IMR-90 (cell line): ENCODE results near the gene L1CAM. TPM values are rescaled to one million over a fixed set of nuclear protein-coding genes. Genes with fewer than 3 reads are reported as not detected.

Experiments
- ATAC-seq: fragments of 200-7000 bp; cut with Tn5 transposase; 2 replicates; pipeline ENCODE4 v1.9.1; 2020; ENCODE audit warnings: low read depth, mild to moderate bottlenecking, moderate library complexity
- BruUV-seq: library from RNA; stranded (reverse); fragments of 400-500 nt; replicated peaks from 2 replicates; lab custom pipeline; 2021; lab: Mats Ljungman, UMichigan
- CTCF ChIA-PET: fragments of 300-600 bp; formaldehyde crosslinking; extraction: SDS; loops from one replicate; lab custom pipeline; 2021; ENCODE audit warnings: antibody characterized with exemption; lab: Yijun Ruan, JAX
- POLR2A ChIA-PET: fragments of 300-600 bp; sonication (Branson Sonifier 250); formaldehyde crosslinking; loops from one replicate; lab custom pipeline; 2022; ENCODE audit warnings: antibody characterized with exemption; ENCODE audit not compliant: unreplicated experiment; lab: Charles Lee
- DNase-seq: peaks from one replicate; pipeline ENCODE4 v3.0.0; 2013
- H2AFZ ChIP-seq: replicated peaks from 2 replicates; pipeline ENCODE3; 2013; ENCODE audit warnings: low read length, mild to moderate bottlenecking; ENCODE audit not compliant: poor library complexity
- H2AK5ac ChIP-seq: 2 replicates; pipeline ENCODE4 v1.6.1; 2013; ENCODE audit warnings: low read depth, low read length, inconsistent platforms
- H2AK9ac ChIP-seq: replicated peaks from 2 replicates; pipeline ENCODE3; 2013; ENCODE audit warnings: mild to moderate bottlenecking, low read depth, low read length, moderate library complexity; ENCODE audit not compliant: poor library complexity
- H2BK120ac ChIP-seq: 2 replicates; pipeline ENCODE4 v1.6.1; 2013; ENCODE audit warnings: low read depth, low read length, inconsistent platforms
- H2BK15ac ChIP-seq: 3 replicates; pipeline ENCODE4 v1.6.1; 2013; ENCODE audit warnings: low read depth, low read length, inconsistent platforms
- H2BK20ac ChIP-seq: 2 replicates; pipeline ENCODE4 v1.6.1; 2013; ENCODE audit warnings: low read depth, mild to moderate bottlenecking, inconsistent platforms, low read length, moderate library complexity
- H2BK5ac ChIP-seq: 2 replicates; pipeline ENCODE4 v1.6.1; 2013; ENCODE audit warnings: mild to moderate bottlenecking, low read depth, low read length, inconsistent platforms; ENCODE audit not compliant: poor library complexity, severe bottlenecking
- H3K14ac ChIP-seq: replicated peaks from 2 replicates; pipeline ENCODE4 v1.6.1; 2013; ENCODE audit warnings: low read depth, low read length, inconsistent platforms
- H3K18ac ChIP-seq: 2 replicates; pipeline ENCODE4 v1.6.1; 2013; ENCODE audit warnings: low read depth, low read length, control low read depth
- H3K23ac ChIP-seq: 2 replicates; pipeline ENCODE4 v1.6.1; 2013; ENCODE audit warnings: low read depth, low read length, inconsistent platforms
- H3K27ac ChIP-seq: 2 replicates; pipeline ENCODE4 v1.5.1; 2013; ENCODE audit warnings: mild to moderate bottlenecking, control low read depth, low read length; ENCODE audit not compliant: insufficient read depth
- H3K27me3 ChIP-seq: 2 replicates; pipeline ENCODE4 v1.6.1; 2013; ENCODE audit warnings: low read length; ENCODE audit not compliant: control insufficient read depth, insufficient read depth
- H3K36me3 ChIP-seq: 2 replicates; pipeline ENCODE4 v1.6.1; 2013; ENCODE audit warnings: low read length, mixed read lengths; ENCODE audit not compliant: control insufficient read depth, insufficient read depth
- H3K4ac ChIP-seq: 2 replicates; pipeline ENCODE4 v1.6.1; 2013; ENCODE audit warnings: low read depth, low read length, inconsistent platforms
- H3K4me1 ChIP-seq: 2 replicates; pipeline ENCODE4 v1.6.1; 2013; ENCODE audit warnings: low read length, mixed read lengths; ENCODE audit not compliant: control insufficient read depth, insufficient read depth
- H3K4me2 ChIP-seq: 2 replicates; pipeline ENCODE4 v1.6.1; 2013; ENCODE audit warnings: low read depth, mild to moderate bottlenecking, control low read depth, low read length, moderate library complexity
- H3K4me3 ChIP-seq: 2 replicates; pipeline ENCODE4 v1.5.1; 2013; ENCODE audit warnings: low read depth, mild to moderate bottlenecking, control low read depth, low read length, moderate library complexity; ENCODE audit not compliant: insufficient read depth
- H3K56ac ChIP-seq: 2 replicates; pipeline ENCODE4 v1.6.1; 2013; ENCODE audit warnings: low read length, inconsistent platforms; ENCODE audit not compliant: insufficient read depth; ENCODE audit errors: extremely low read depth
- H3K79me1 ChIP-seq, 2 experiments: 2 replicates each; pipeline ENCODE4 v1.6.1; 2013; ENCODE audit warnings: low read length in 2 of 2, inconsistent platforms in 1 of 2, low read depth in 1 of 2
- H3K9ac ChIP-seq: 2 replicates; pipeline ENCODE4 v1.6.1; 2013; ENCODE audit warnings: low read depth, low read length, control low read depth
- H3K9me1 ChIP-seq: 2 replicates; pipeline ENCODE4 v1.6.1; 2013; ENCODE audit warnings: low read length, inconsistent platforms; ENCODE audit not compliant: insufficient read depth
- H3K9me3 ChIP-seq: 2 replicates; pipeline ENCODE4 v1.6.1; 2013; ENCODE audit warnings: low read length; ENCODE audit not compliant: control insufficient read depth, insufficient read depth
- H4K20me1 ChIP-seq: 2 replicates; pipeline ENCODE4 v1.6.1; 2013; ENCODE audit warnings: low read length, inconsistent platforms; ENCODE audit not compliant: insufficient read depth
- H4K5ac ChIP-seq: 2 replicates; pipeline ENCODE4 v1.6.1; 2013; ENCODE audit warnings: mild to moderate bottlenecking, low read depth, low read length, control low read depth
- H4K8ac ChIP-seq, 2 experiments: 2 replicates each; pipeline ENCODE4 v1.6.1; 2013; ENCODE audit warnings: low read depth in 2 of 2, low read length in 2 of 2, control low read depth in 1 of 2, inconsistent platforms in 1 of 2
- H4K91ac ChIP-seq: 2 replicates; pipeline ENCODE4 v1.6.1; 2013; ENCODE audit warnings: low read depth, low read length, inconsistent platforms; ENCODE audit not compliant: insufficient read depth
- BHLHE40 ChIP-seq: fragments of 150-350 bp; IDR thresholded peaks from 2 replicates; pipeline ENCODE4 v1.6.1; 2016; ENCODE audit warnings: mild to moderate bottlenecking, low read depth, low read length
- CEBPB ChIP-seq: IDR thresholded peaks from 2 replicates; pipeline ENCODE4 v1.6.1; 2012; ENCODE audit warnings: low read depth, low read length, improper control_type of control experiment
- CHD1 ChIP-seq: IDR thresholded peaks from 2 replicates; pipeline ENCODE4 v1.6.1; 2012; ENCODE audit warnings: low read depth, low read length, improper control_type of control experiment
- CTCF ChIP-seq: conservative IDR thresholded peaks from 2 replicates; pipeline ENCODE4 v1.5.1; 2012; ENCODE audit warnings: mild to moderate bottlenecking, low read depth, low read length, improper control_type of control experiment
- FOS ChIP-seq: fragments of 150-350 bp; IDR thresholded peaks from 2 replicates; pipeline ENCODE4 v1.6.1; 2016; ENCODE audit warnings: low read depth, low read length
- MAFK ChIP-seq: IDR thresholded peaks from 2 replicates; pipeline ENCODE4 v1.6.1; 2012; ENCODE audit warnings: low read depth, low read length, improper control_type of control experiment
- MAZ ChIP-seq: IDR thresholded peaks from 2 replicates; pipeline ENCODE4 v1.6.1; 2012; ENCODE audit warnings: low read depth, mild to moderate bottlenecking, low read length, improper control_type of control experiment, moderate library complexity, borderline replicate concordance
- MXI1 ChIP-seq: IDR thresholded peaks from 2 replicates; pipeline ENCODE4 v1.6.1; 2012; ENCODE audit warnings: low read depth, mild to moderate bottlenecking, low read length, moderate library complexity, borderline replicate concordance
- NFE2L2 ChIP-seq: fragments of 150-350 bp; IDR thresholded peaks from 2 replicates; pipeline ENCODE4 v1.6.1; 2016; ENCODE audit warnings: low read depth, mild to moderate bottlenecking, low read length
- POLR2A ChIP-seq: IDR thresholded peaks from 2 replicates; pipeline ENCODE4 v1.6.1; 2012; ENCODE audit warnings: mild to moderate bottlenecking, low read depth, low read length
- RAD21 ChIP-seq: IDR thresholded peaks from 2 replicates; pipeline ENCODE4 v1.6.1; 2012; ENCODE audit warnings: low read length, improper control_type of control experiment
- RCOR1 ChIP-seq: IDR thresholded peaks from 2 replicates; pipeline ENCODE4 v1.6.1; 2012; ENCODE audit warnings: mild to moderate bottlenecking, low read length, improper control_type of control experiment; ENCODE audit not compliant: insufficient replicate concordance
- RFX5 ChIP-seq: IDR thresholded peaks from 2 replicates; pipeline ENCODE4 v1.8.0; 2012; ENCODE audit warnings: low read depth, mild to moderate bottlenecking, low read length, moderate library complexity
- SMC3 ChIP-seq: fragments of 150-350 bp; IDR thresholded peaks from 2 replicates; pipeline ENCODE4 v1.6.1; 2016; ENCODE audit warnings: low read depth, mild to moderate bottlenecking, antibody characterized with exemption, low read length, moderate library complexity
- USF2 ChIP-seq: fragments of 150-350 bp; IDR thresholded peaks from 2 replicates; pipeline ENCODE4 v1.6.1; 2017; ENCODE audit warnings: mild to moderate bottlenecking, antibody characterized with exemption, low read length, low read depth
- WGBS, 2 experiments: methylation state at CpG; one replicate each; pipeline versions ENCODE4 v1.1.5 to v1.1.7; 2013; ENCODE audit warnings: missing lambda C conversion rate in 2 of 2; ENCODE audit not compliant: insufficient read length in 1 of 2; ENCODE audit errors: extremely low coverage in 2 of 2; 5-methylcytosine and 5-hydroxymethylcytosine counted together
- dilution Hi-C: fragments of 300-500 bp; cut with HindIII; formaldehyde crosslinking; loops from one replicate; pipeline ENCODE4 v1.14.3; 2018; ENCODE audit warnings: low sequenced_read_pairs; ENCODE audit not compliant: unreplicated experiment
- in situ Hi-C: fragments of 300-500 bp; cut with MboI; formaldehyde crosslinking; loops from 3 replicates; pipeline ENCODE4 v1.14.3; 2019; ENCODE audit warnings: low sequenced_read_pairs, inconsistent platforms, mixed read lengths
- intact Hi-C: fragments of 100-400 bp; cut with micrococcal nuclease; formaldehyde crosslinking; loops from 2 replicates; pipeline ENCODE4 v1.10.0; 2022
- polyA plus RNA-seq, 3 experiments: library from polyadenylated mRNA; depleted of rRNA; stranded (reverse); fragments of >200 nt; gene quantifications; 2 replicates each; pipeline ENCODE4 v1.2.3, GENCODE V29; 2012; ENCODE audit warnings: low replicate concordance in 1 of 3
- total RNA-seq: library from RNA; depleted of rRNA; stranded (reverse); fragments of >200 nt; gene quantifications from 2 replicates; pipeline ENCODE4 v1.2.3, GENCODE V29; 2012
- TF ChIP-seq, protein P1 (sequence below): fragments of 150-350 bp; IDR thresholded peaks from 2 replicates; pipeline ENCODE4 v1.6.1; 2016; ENCODE audit warnings: low read depth, mild to moderate bottlenecking, low read length, moderate library complexity, borderline replicate concordance

Gene L1CAM
- total and polyA plus RNA-seq, 2 of the 4 experiments (the other 2 are of a cell fraction): 0.36 to 1.9 TPM

DNA sequence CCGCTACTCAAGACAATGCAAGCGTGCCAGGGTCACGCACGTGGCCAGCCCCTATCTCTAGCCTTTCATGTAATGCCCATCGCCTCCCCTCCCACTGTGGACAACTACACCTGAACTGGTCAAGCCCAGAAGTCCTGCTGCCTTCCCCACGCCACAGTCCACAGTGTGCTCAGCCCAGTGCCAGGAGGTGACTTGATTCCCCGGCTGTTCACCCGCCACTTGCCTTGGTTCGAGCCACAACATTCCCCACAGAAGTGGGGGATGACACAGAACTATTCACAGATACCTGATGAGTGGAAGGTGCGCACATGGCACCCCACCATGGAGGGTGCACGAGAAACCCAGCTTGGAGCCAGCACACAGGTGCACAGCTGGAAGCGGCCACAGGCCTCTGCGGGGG lies 33.3 kb upstream of the L1CAM start:
- Histone ChIP-seq H3K9me1 (no peaks in the 10 kb centered on the region), H2AK5ac (no peak overlapping the region), H2BK120ac (no peak overlapping the region), H2AK9ac (no peak overlapping the region), H3K4me2 (no peak overlapping the region), H2AFZ (peak overlapping the region; percentile 23), H3K9me3 (no peaks in the 10 kb centered on the region), H3K56ac (no peak overlapping the region), H3K14ac (no peak overlapping the region), H4K5ac (no peak overlapping the region), H3K4me1 (no peaks in the 10 kb centered on the region; the same call in 1 of the 2 replicates), H4K20me1 (no peaks in the 10 kb centered on the region), H3K4ac (no peak overlapping the region), H3K36me3 (no peaks in the 10 kb centered on the region), H4K8ac (no peak overlapping the region), H3K27ac (no peak overlapping the region), H3K4me3 (no peak overlapping the region), H3K18ac (no peak overlapping the region), H2BK15ac (no peak overlapping the region), H3K79me1 (no peaks in the 10 kb centered on the region), H2BK20ac (no peak overlapping the region), H4K91ac (no peak overlapping the region), H2BK5ac (no peak overlapping the region), H3K27me3 (peaks cover 17% of the 10 kb centered on the region; the same call in 1 of the 2 replicates), H3K23ac (no peak overlapping the region), H3K9ac (no peak overlapping the region)
- intact Hi-C loops: no loop called here
- TF ChIP-seq RAD21 (no peak), MXI1 (no peak), FOS (no peak), RFX5 (no peak), MAZ (no peak), SMC3 (no peak), CTCF (no peak), USF2 (no peak), BHLHE40 (no peak), CHD1 (no peak), MAFK (no peak), RCOR1 (no peak), NFE2L2 (no peak), CEBPB (no peak), POLR2A (no peak)
- TF ChIP-seq, protein P1, sequence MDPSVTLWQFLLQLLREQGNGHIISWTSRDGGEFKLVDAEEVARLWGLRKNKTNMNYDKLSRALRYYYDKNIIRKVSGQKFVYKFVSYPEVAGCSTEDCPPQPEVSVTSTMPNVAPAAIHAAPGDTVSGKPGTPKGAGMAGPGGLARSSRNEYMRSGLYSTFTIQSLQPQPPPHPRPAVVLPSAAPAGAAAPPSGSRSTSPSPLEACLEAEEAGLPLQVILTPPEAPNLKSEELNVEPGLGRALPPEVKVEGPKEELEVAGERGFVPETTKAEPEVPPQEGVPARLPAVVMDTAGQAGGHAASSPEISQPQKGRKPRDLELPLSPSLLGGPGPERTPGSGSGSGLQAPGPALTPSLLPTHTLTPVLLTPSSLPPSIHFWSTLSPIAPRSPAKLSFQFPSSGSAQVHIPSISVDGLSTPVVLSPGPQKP: no peak
- in situ Hi-C loops: loop anchor here (5.0 to 25.0 kb wide), 2 partner anchors 122 to 957 kb away; no protein-coding TSS in a partner anchor
- WGBS, 2 experiments: 82% methylated on average over 8 of the region's 13 CpGs; no CpG with 5 or more reads in 1 of the 2 experiments
- ATAC-seq (no peak), DNase-seq (no peak)
- dilution Hi-C loops: no loop called here
- ChIA-PET CTCF (no interaction called here), POLR2A (no interaction called here)
- BruUV-seq: no TSS peak
